ENCODE measurements around the gene SPATA12.

SPATA12 gene

GRCh38 chr3:57086201-57086600 is 25.7 kb downstream of the SPATA12 start:
- H3K27ac Mint-ChIP-seq: no peak overlapping the region
- H3K36me3 Mint-ChIP-seq: no peaks in the 10 kb centered on the region
- H3K4me1 Mint-ChIP-seq: no peaks in the 10 kb centered on the region
- ATAC-seq (no peak), DNase-seq (ENCODE audit: low spot score in 2 of 2) (no peak)
- no peaks in the 10 kb centered on the region for H3K9me3 Mint-ChIP-seq
- H3K4me3 Mint-ChIP-seq: no peak overlapping the region

- DNase-seq (ENCODE audit: low spot score in 2 of 2): no peak
- H3K4me1 Mint-ChIP-seq: no peaks in the 10 kb centered on the region
Observed at GRCh38 chr3:57087361-57088092, 27.1 kb downstream of the SPATA12 start.

DNA sequence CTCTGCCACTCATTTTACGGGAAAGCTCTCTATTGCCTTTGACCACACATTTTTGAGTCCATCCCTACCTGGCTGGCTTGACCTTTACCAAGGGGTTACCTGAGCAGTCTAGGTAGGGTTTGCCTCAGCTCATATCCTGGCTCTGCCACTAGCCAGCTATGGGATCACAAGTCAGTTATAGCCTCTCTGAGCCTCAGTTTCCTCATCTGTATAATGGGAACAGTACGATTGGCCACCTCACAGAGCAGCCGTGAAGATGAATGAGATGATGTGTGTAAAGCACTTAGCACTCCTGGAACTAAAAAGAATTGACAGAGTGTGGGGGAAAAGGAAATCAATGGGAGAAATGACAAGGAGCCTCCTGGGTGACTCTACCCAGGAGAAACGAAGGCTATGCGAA is 28.0 kb downstream of the SPATA12 start:
- H3K4me1 Mint-ChIP-seq: no peaks in the 10 kb centered on the region
- DNase-seq (ENCODE audit: low spot score in 2 of 2): no peak
- no peaks in the 10 kb centered on the region for H3K9me3 Mint-ChIP-seq
- no peak overlapping the region for H3K27ac Mint-ChIP-seq
- no peak for ATAC-seq
- no peaks in the 10 kb centered on the region for H3K36me3 Mint-ChIP-seq
- no peak overlapping the region for H3K4me3 Mint-ChIP-seq

More at GRCh38 chr3:57087361-57088092, 27.1 kb downstream of the SPATA12 start:
- Mint-ChIP-seq H3K4me3 (no peak overlapping the region), H3K27ac (no peak overlapping the region), H3K9me3 (no peaks in the 10 kb centered on the region), H3K36me3 (no peaks in the 10 kb centered on the region)
- ATAC-seq: no peak

DNA sequence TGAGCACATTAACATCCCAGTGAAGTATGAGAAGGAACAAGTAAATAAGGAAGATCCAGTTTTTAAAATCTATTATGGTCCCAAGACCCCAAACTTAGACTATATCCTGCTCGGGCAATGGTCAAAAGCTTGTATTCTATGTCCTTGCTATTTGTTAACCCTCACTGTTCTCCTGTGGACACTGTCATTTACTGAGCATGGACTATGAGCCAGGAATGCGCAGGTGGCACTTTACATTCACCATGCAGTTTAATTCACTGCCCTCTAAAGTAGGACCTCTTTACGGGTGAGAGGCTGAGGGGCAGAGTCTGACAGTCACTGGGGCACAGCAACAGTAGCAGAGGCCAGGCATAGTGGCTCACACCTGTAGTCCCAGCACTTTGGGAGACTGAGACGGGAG is 28.6 kb downstream of the SPATA12 start:
- ATAC-seq (no peak), DNase-seq (ENCODE audit: low spot score in 2 of 2) (no peak)
- no peaks in the 10 kb centered on the region for H3K36me3 Mint-ChIP-seq
- no peaks in the 10 kb centered on the region for H3K9me3 Mint-ChIP-seq
- H3K4me1 Mint-ChIP-seq: no peaks in the 10 kb centered on the region
- no peak overlapping the region for H3K4me3 Mint-ChIP-seq
- no peak overlapping the region for H3K27ac Mint-ChIP-seq

DNA sequence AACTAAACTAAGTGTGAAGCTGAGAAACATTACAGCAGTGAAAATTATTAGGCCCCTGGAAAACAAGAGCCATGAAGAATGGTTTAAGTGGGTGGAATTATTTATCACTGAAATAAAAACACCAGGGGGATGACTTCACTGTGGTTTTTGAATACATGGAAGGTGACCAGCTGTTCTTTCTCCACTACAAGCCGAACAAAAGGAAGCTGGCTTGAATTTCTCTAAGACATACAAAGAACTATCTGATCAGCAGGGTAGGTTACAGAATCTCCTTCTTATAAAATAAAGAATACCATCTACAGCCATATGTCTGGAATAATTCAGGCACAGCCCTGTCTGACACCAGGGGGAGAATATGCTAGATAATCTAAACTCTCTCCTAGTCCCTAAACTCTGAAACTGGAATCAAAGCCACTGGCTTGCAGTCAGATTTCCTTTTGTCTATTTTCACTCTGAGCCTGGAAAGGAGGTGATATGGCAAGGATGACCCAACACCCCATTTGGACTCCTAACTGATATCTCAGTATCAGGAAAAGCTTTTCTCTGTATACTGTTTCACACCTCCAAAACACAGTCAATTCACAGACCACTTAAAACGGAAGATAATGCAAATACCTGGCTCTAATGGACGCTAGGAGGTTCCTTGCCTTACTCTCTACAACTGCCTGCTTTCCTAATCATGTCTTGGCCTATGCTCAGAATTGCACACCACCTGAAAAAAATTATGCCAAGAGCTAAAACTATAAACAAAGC is 31.2 kb downstream of the SPATA12 start:
- no peaks in the 10 kb centered on the region for H3K9me3 Mint-ChIP-seq
- no peak overlapping the region for H3K4me3 Mint-ChIP-seq
- no peak for DNase-seq (ENCODE audit: low spot score in 2 of 2)
- H3K4me1 Mint-ChIP-seq: no peaks in the 10 kb centered on the region
- H3K27ac Mint-ChIP-seq: no peak overlapping the region
- H3K36me3 Mint-ChIP-seq: no peaks in the 10 kb centered on the region
- ATAC-seq: no peak

DNA sequence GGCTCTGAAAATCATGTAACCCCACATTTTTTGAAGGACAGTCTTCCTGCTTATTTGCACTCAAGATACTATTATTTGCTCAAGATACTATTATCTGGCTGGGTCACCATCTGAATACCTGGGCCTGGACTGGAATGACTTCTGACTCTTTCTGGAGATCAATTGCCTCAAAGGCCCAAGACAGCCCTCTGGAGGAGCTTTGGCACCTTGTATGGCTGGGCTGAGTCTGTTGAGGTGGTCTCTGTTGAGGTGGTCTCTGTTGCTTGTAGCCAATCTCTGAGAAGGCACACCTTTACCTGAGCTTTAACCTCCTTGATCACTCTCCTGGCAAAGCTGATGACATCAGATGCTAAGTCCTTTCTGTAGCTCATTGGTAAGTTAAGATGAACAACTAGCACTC is 33.0 kb downstream of the SPATA12 start:
- Mint-ChIP-seq H3K36me3 (no peaks in the 10 kb centered on the region), H3K9me3 (no peaks in the 10 kb centered on the region), H3K4me3 (no peak overlapping the region), H3K27ac (no peak overlapping the region), H3K4me1 (no peaks in the 10 kb centered on the region)
- DNase-seq (ENCODE audit: low spot score in 2 of 2) (no peak), ATAC-seq (no peak)

DNA sequence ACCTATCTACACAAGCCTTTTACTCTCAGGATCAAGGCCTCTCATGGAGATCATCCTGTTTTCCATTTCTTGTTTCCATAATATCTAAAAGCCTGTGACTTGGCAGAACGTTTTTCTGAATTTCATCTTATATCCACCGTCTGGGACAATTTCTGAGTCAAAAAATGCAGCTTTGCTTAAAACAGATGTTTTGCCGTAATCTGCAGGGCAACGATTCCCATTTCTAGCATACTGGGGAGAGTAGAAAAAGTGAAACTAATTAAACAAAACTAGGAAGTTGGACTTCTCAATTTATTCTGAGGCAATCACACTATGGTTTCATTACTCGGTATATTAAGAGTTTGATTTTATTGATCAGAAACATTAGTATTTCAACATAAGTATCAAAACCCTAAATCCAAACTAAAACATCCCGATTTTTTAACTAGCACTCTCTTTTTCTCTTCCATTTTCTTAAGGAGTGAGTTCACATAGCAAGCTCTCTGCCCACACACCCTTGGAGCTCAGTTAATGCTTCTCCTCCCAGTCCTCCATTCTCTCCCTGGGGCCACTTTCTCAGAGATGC is 33.6 kb downstream of the SPATA12 start:
- Mint-ChIP-seq H3K27ac (no peak overlapping the region), H3K4me1 (no peaks in the 10 kb centered on the region), H3K4me3 (no peak overlapping the region), H3K36me3 (no peaks in the 10 kb centered on the region), H3K9me3 (no peaks in the 10 kb centered on the region)
- ATAC-seq: no peak
- DNase-seq (ENCODE audit: low spot score in 2 of 2): no peak

GRCh38 chr3:57094575-57094974 is 34.1 kb downstream of the SPATA12 start:
- Mint-ChIP-seq H3K4me1 (no peaks in the 10 kb centered on the region), H3K27ac (no peak overlapping the region), H3K4me3 (no peak overlapping the region), H3K36me3 (no peaks in the 10 kb centered on the region), H3K9me3 (no peaks in the 10 kb centered on the region)
- ATAC-seq (no peak), DNase-seq (ENCODE audit: low spot score in 2 of 2) (no peak)

DNA sequence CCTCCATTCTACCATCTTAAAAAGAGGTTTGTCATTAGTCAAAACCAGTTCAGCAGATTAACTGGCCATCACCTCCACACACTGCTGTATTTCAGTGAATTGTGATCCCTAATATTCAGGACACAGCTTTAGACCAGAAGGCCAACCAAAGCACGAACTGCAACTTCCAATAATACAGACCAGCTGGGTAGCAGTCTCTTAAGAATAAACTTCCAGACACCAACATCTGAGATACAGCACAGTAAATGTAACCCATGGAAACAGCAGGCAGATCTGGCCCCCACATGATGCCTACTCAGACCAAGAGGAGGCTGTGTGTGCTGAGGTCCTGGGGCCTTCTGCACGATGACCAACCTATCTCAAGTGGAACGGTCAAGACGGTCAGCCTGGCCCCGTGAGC is 34.9 kb downstream of the SPATA12 start:
- H3K4me1 Mint-ChIP-seq: no peaks in the 10 kb centered on the region
- no peak for DNase-seq (ENCODE audit: low spot score in 2 of 2)
- H3K27ac Mint-ChIP-seq: no peak overlapping the region
- ATAC-seq: no peak
- no peak overlapping the region for H3K4me3 Mint-ChIP-seq
- H3K36me3 Mint-ChIP-seq: no peaks in the 10 kb centered on the region
- no peaks in the 10 kb centered on the region for H3K9me3 Mint-ChIP-seq

- no peaks in the 10 kb centered on the region for H3K9me3 Mint-ChIP-seq
- no peak overlapping the region for H3K4me3 Mint-ChIP-seq
- H3K4me1 Mint-ChIP-seq: no peaks in the 10 kb centered on the region
- no peak overlapping the region for H3K27ac Mint-ChIP-seq
- H3K36me3 Mint-ChIP-seq: no peaks in the 10 kb centered on the region
- no peak for DNase-seq (ENCODE audit: low spot score in 2 of 2)
- no peak for ATAC-seq
Observed at GRCh38 chr3:57097536-57097935, 37.1 kb downstream of the SPATA12 start.

DNA sequence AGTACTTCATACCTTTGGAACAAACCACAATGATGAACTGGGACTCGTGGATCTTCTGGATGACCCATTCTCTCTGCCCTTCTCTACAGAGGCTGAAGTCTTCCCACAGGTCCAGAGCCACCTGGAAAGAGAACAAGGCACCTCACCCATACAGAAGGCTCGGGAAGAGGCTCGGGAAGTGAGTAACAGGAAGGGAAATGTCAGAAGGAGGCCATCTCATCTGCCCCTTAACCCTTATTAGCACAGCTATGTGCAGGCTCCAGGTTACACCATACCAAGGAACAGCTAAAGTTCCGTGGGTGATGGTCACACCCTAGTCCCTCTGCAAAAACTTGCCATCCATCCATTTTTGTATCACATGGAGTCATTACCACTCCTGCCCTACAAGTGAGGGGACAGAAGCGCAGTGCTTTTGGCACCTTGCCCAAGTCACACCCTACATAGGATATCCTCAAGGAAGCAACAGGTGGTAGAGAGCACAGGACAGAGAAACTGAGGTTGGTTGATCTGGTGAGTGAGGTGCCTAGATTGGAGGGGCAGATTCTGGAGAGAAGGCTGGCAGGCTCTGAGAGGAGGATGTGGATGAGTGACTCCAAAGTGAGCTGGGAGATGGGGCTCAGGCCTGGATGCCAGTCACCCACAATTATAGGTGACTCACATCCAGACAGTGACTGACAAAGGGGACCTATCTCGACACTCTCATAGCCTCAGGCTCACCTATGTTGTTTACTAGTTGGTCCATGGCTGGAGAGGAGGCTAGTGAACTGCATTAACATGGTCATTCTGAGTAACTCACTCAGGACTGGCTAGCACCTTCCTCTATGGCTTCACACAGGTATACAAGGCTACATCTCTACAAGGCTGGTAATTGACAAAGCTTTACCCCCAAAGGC is 38.2 kb downstream of the SPATA12 start:
- Mint-ChIP-seq H3K9me3 (no peaks in the 10 kb centered on the region), H3K4me1 (no peaks in the 10 kb centered on the region), H3K4me3 (no peak overlapping the region), H3K27ac (no peak overlapping the region), H3K36me3 (no peaks in the 10 kb centered on the region)
- peak; percentile 37 for ATAC-seq
- DNase-seq (ENCODE audit: low spot score in 2 of 2): no peak

DNA sequence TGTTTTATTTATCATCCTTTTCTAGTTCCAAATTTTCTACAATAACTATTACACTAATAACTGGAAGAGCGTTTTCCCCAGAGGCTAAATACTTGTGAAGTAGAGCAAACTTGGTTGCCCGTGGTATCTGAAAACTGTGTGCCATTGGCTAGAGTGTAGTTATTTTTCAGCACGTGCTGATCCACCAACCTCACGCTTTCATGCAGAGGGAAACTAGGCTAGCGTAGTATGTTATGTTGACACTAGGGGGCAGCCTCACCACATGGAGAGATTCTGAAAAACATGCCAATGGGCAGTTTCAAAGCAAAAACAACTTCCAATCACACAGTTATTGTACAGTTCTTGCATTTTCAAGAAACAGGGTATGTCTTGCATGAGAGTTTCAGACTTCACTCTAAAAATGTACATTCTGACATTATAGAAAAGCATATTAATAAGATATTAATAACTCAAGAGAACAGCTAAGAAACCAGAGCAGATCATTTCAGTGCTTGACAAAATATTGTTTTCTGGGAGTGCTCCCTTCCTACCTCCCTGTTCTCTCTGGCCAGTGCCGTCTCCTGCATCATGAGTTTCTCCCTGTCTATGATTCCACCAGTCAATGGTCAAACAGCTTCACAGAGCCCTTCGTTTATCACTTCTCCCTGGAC is 39.7 kb downstream of the SPATA12 start:
- no peaks in the 10 kb centered on the region for H3K36me3 Mint-ChIP-seq
- no peak overlapping the region for H3K4me3 Mint-ChIP-seq
- no peaks in the 10 kb centered on the region for H3K9me3 Mint-ChIP-seq
- ATAC-seq (peak; percentile 69), DNase-seq (ENCODE audit: low spot score in 2 of 2) (peak; percentile 46 to 78)
- H3K4me1 Mint-ChIP-seq: no peaks in the 10 kb centered on the region
- no peak overlapping the region for H3K27ac Mint-ChIP-seq

DNA sequence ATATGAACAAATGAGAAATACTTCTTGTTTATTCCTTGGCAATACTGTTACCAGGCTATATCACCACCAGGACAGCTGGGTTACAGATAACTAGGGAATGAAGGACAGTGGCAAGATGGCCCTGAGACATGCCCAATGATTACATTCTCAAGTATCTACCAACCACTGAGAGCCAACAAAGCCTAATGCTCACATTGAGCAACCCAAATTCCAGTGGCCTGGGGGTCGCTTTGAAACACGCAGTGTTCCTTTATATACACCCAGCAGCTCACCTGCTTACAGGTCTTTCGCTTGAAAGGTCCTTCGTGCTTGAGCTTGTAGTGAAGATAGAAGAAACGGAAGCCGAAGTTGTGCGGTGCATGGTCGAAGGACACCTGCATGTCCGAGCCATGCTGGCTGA is 45.1 kb downstream of the SPATA12 start:
- H3K27ac Mint-ChIP-seq: no peak overlapping the region
- no peak overlapping the region for H3K4me3 Mint-ChIP-seq
- H3K36me3 Mint-ChIP-seq: no peaks in the 10 kb centered on the region
- no peaks in the 10 kb centered on the region for H3K4me1 Mint-ChIP-seq
- ATAC-seq (no peak), DNase-seq (ENCODE audit: low spot score in 2 of 2) (no peak)
- no peaks in the 10 kb centered on the region for H3K9me3 Mint-ChIP-seq

DNA sequence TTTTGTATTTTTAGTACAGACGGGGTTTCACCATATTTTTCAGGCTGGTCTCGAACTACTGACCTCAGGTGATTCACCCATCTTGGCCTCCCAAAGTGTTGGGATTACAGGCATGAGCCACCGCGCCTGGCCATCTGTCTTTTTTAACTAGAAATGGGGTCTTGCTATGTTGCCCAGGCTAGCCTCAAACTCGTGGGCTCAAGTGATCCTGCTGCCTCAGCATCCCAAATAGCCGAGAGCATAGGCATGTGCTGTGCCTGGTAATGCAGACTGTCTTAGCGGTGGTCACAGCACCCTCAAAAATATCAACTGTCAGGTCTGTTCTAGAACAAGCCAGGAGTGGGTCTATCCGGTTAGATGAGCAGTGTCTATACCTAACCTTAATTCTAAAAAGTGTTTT is 48.2 kb downstream of the SPATA12 start:
- no peaks in the 10 kb centered on the region for H3K36me3 Mint-ChIP-seq
- H3K4me1 Mint-ChIP-seq: peaks cover 12% of the 10 kb centered on the region
- H3K4me3 Mint-ChIP-seq: no peak overlapping the region
- ATAC-seq: no peak
- no peak overlapping the region for H3K27ac Mint-ChIP-seq
- H3K9me3 Mint-ChIP-seq: no peaks in the 10 kb centered on the region
- no peak for DNase-seq (ENCODE audit: low spot score in 2 of 2)

Measured in stimulated activated effector memory CD8-positive, alpha-beta T cell treated with anti-CD3 and anti-CD28 coated beads, Interleukin-12 subunit alpha, Interleukin-12 subunit beta, amount 100 ng/mL, for 72 hours (primary cell).